Mucosa of rectum (tissue), 2 donors: ENCODE data around the gene SKP1.

Source experiments
- H3K27ac ChIP-seq, 2 donors: one replicate each; pipeline ENCODE4 v1.7.0; 2013; ENCODE audit warnings: inconsistent platforms in 2 of 2, low read depth in 2 of 2, low read length in 2 of 2
- H3K27me3 ChIP-seq, 2 donors: one replicate each; pipeline ENCODE4 v1.7.0; 2013; ENCODE audit warnings: low read length in 2 of 2; ENCODE audit not compliant: control insufficient read depth in 2 of 2, insufficient read depth in 2 of 2
- H3K36me3 ChIP-seq, 2 donors: one replicate each; pipeline ENCODE4 v1.7.0; 2013; ENCODE audit warnings: low read length in 2 of 2; ENCODE audit not compliant: control insufficient read depth in 2 of 2, insufficient read depth in 2 of 2
- H3K4me1 ChIP-seq, 2 donors: one replicate each; pipeline ENCODE4 v1.7.0; 2013; ENCODE audit warnings: low read length in 2 of 2, mild to moderate bottlenecking in 1 of 2; ENCODE audit not compliant: control insufficient read depth in 2 of 2, insufficient read depth in 2 of 2
- H3K4me3 ChIP-seq, 2 donors: one replicate each; pipeline ENCODE4 v1.7.0; 2013; ENCODE audit warnings: low read length in 2 of 2
- H3K9ac ChIP-seq, 2 donors: one replicate each; pipeline ENCODE4 v1.7.0; 2013; ENCODE audit warnings: low read length in 2 of 2, low read depth in 1 of 2, mild to moderate bottlenecking in 1 of 2
- H3K9me3 ChIP-seq, 2 donors: one replicate each; pipeline ENCODE4 v1.7.0; 2013; ENCODE audit warnings: low read length in 2 of 2; ENCODE audit not compliant: control insufficient read depth in 2 of 2
- donor health status: healthy.
- donor health status: Normal muscosa, but diverticular disease.

SKP1 gene

GRCh38 chr5:134112726-134113362 is 63.9 kb downstream of the SKP1 start:
- H3K36me3 ChIP-seq: no peaks in the 10 kb centered on the region
- H3K9me3 ChIP-seq: no peaks in the 10 kb centered on the region
- H3K27me3 ChIP-seq: peaks cover 10 to 14% of the 10 kb centered on the region in 2 donors
- H3K27ac ChIP-seq: no peak overlapping the region
- no peak overlapping the region for H3K4me3 ChIP-seq
- no peak overlapping the region for H3K9ac ChIP-seq
- peaks cover 10 to 11% of the 10 kb centered on the region in 2 donors for H3K4me1 ChIP-seq

GRCh38 chr5:134111741-134112647 is 64.8 kb downstream of the SKP1 start:
- no peak overlapping the region for H3K4me3 ChIP-seq
- H3K9me3 ChIP-seq: no peaks in the 10 kb centered on the region
- H3K36me3 ChIP-seq: no peaks in the 10 kb centered on the region
- H3K9ac ChIP-seq: no peak overlapping the region
- H3K4me1 ChIP-seq: peaks cover 10 to 11% of the 10 kb centered on the region in 2 donors
- H3K27me3 ChIP-seq: peaks cover 10 to 14% of the 10 kb centered on the region in 2 donors
- H3K27ac ChIP-seq: no peak overlapping the region

- H3K27ac ChIP-seq: no peak overlapping the region
These were observed 66.4 kb downstream of the SKP1 start for GRCh38 chr5:134110382-134110781.

GRCh38 chr5:134107779-134108178 is 69.0 kb downstream of the SKP1 start:
- Histone ChIP-seq H3K36me3 (no peaks in the 10 kb centered on the region), H3K4me3 (no peak overlapping the region), H3K9me3 (no peaks in the 10 kb centered on the region), H3K4me1 (peaks cover 0 to 2% of the 10 kb centered on the region in 2 donors), H3K9ac (no peak overlapping the region), H3K27me3 (peaks cover under 1 to 3% of the 10 kb centered on the region in 2 donors), H3K27ac (no peak overlapping the region)

More at GRCh38 chr5:134110382-134110781, 66.4 kb downstream of the SKP1 start:
- H3K27me3 ChIP-seq: peaks cover 10 to 14% of the 10 kb centered on the region in 2 donors
- H3K36me3 ChIP-seq: no peaks in the 10 kb centered on the region
- H3K9me3 ChIP-seq: no peaks in the 10 kb centered on the region
- peaks cover 10 to 11% of the 10 kb centered on the region in 2 donors for H3K4me1 ChIP-seq
- H3K9ac ChIP-seq: no peak overlapping the region
- H3K4me3 ChIP-seq: no peak overlapping the region

GRCh38 chr5:134106991-134107701 is 69.6 kb downstream of the SKP1 start:
- H3K4me3 ChIP-seq: no peak overlapping the region
- peaks cover 0 to 1% of the 10 kb centered on the region in 2 donors for H3K27me3 ChIP-seq
- no peak overlapping the region for H3K27ac ChIP-seq
- H3K9me3 ChIP-seq: no peaks in the 10 kb centered on the region
- no peaks in the 10 kb centered on the region for H3K36me3 ChIP-seq
- H3K4me1 ChIP-seq: peaks cover 0 to 2% of the 10 kb centered on the region in 2 donors
- H3K9ac ChIP-seq: no peak overlapping the region

GRCh38 chr5:134103998-134104654 is 72.6 kb downstream of the SKP1 start:
- H3K27ac ChIP-seq: no peak overlapping the region
- no peaks in the 10 kb centered on the region for H3K36me3 ChIP-seq
- H3K4me1 ChIP-seq: peaks cover 0 to 10% of the 10 kb centered on the region in 2 donors
- H3K9me3 ChIP-seq: no peaks in the 10 kb centered on the region
- no peaks in the 10 kb centered on the region for H3K27me3 ChIP-seq
- H3K9ac ChIP-seq: no peak overlapping the region
- no peak overlapping the region for H3K4me3 ChIP-seq

- Histone ChIP-seq H3K9me3 (no peaks in the 10 kb centered on the region), H3K27me3 (no peaks in the 10 kb centered on the region), H3K36me3 (no peaks in the 10 kb centered on the region), H3K4me3 (no peak overlapping the region), H3K4me1 (peaks cover 0 to 15% of the 10 kb centered on the region in 2 donors), H3K9ac (no peak overlapping the region), H3K27ac (no peak overlapping the region)
These were observed 73.4 kb downstream of the SKP1 start for GRCh38 chr5:134103397-134103796.

GRCh38 chr5:134101686-134102439 is 74.9 kb downstream of the SKP1 start:
- no peaks in the 10 kb centered on the region for H3K27me3 ChIP-seq
- H3K9me3 ChIP-seq: no peaks in the 10 kb centered on the region
- H3K4me3 ChIP-seq: no peak overlapping the region
- H3K27ac ChIP-seq: no peak overlapping the region
- no peaks in the 10 kb centered on the region for H3K36me3 ChIP-seq
- no peak overlapping the region for H3K9ac ChIP-seq
- H3K4me1 ChIP-seq: peaks cover 0 to 15% of the 10 kb centered on the region in 2 donors
